Stimulated activated CD8-positive, alpha-beta memory T cell treated with anti-CD3 and anti-CD28 coated beads, Interleukin-12 subunit alpha, Interleukin-12 subunit beta, amount 100 ng/mL, for 24 hours (primary cell): Measurements from ENCODE around the gene AUTS2.

Experiments used
- DNase-seq: peaks from one replicate; pipeline ENCODE4 v3.0.0-alpha.2; 2020; ENCODE audit errors: extremely low read depth

AUTS2 gene

DNA sequence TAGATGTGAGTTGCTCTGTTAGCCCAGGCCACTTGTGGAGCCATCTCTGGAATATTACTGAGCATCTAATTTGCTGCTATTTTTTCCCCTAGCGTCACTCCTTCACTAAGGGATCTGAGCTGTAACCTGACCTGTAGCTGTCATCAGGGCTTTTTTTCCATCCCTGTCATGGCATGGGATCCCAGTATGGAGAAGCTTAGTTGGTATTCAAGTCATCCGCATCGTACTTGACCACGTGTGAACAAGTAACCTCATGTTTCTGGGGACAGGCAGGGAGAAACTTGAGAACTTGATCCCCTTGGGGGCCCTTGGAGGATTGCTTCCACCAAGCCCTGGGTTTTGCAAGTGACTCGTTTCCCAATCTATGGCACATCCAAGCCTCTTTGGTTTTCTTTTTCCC is 1059.3 kb downstream of the AUTS2 start:
- DNase-seq = no peak

DNA sequence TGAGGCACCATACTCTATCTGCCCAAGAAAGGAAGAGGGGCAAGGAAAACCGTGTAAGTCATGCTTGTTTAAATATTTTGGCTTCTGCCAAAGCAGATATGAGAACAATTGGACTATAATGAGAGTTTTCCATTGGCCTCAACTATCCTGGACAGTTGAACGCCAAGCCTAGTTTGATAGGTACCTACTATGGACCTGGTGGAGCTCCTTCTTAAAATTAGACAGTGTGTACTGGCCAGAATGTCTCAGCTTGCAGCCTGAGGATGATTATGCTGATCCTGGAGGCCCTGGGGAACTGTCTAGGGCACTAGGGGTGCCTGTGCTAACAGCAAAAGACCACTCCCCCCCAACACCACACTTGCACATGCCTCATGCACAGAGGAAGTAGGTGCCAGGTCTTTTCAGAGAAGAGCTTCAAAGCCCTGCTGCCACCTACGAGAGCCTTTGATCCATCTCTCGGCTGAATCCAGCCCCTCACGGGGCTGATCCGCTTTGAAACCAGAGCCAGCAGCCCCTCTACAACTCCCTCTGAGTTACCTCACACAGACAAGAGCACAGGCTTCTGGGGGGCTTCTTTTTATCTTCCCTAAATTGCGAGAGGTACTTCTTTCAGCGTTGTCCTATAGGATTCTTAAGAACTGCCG is 1059.8 kb downstream of the AUTS2 start:
- no peak for DNase-seq

DNA sequence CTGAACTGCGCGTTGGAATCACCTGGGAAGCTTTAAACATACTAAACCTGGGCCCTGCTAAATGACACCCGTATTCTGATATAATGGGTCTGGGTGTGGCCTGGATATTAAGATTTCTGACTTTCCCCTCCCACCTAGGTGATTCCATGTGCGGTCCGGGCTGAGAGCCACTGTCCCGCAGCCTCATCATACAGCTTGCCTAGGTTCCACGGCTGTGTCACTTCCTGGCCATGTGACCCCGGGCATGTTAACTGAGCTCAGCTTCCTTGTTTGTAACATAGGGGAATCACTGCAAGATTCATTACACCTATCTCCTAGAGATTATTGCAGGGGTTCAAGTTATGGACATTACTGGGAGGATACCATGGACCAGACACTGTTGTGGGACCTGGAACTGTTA is 1061.0 kb downstream of the AUTS2 start:
- no peak for DNase-seq

DNA sequence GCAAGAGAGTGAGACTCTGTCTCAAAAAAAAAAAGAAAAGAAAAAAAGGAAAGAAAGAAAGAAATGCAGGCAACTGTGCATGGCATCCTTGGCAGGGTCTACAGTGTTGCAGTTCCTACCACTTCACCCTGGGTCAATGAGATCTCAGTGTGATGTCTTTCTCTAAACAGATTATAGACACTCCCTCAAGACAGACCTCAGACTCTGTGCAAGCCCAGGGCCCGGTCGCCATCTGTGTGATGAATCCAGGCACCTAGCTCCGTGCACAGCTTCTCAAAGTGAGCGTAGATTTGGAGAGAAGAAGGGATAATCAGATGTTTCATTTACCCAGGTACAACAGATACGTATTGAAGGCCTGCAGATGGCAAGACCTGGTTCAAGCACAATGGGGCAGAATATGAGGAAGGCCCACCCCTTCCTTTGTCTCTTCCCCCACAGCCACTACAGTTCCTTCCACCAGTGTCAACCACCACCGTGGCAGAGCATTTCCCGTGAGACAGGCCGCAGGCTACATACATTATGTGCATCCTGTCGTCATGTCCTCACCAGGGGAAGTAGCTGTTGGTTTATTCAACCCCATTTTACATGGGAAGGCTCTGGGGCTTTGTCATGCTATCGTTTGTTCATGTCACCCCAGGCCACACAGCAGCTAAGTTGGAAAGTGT is 1062.0 kb downstream of the AUTS2 start:
- DNase-seq = no peak

DNA sequence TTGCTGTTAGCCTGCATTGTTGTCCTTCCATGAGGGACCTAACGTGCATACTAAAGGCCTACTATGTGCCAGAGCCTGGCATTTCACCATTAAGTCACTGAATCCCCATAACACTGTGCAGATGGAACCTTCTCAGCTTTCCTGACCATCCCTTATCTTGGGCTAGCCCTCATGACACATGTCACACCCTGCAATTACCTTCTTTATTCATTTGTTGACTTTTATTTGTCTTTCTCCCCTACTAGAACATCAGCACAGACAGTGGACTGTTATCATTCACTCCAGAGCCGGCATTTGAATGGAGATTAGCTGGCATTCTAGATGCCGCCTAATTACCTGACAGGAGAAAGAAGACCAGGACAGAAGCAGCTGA is 1062.5 kb downstream of the AUTS2 start:
- no peak for DNase-seq

DNA sequence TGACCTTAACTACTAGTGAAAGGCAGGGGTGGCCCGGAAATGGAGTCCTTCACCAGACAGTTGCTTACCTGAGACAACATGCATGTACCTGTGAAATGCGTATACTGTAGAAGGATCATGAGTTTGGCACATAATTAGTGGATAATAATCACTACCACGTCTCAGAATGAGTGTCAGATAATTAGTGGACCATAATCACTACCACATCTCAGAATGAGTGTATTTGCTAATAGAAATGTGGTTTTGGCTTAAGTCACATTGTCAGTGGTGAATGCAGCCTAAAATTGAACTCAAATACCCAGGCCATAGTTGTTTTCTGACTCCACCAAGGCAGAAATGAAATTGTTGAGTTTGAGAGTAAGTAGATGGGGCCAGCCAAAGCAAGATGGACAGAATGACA is 1065.4 kb downstream of the AUTS2 start:
- DNase-seq = no peak

DNA sequence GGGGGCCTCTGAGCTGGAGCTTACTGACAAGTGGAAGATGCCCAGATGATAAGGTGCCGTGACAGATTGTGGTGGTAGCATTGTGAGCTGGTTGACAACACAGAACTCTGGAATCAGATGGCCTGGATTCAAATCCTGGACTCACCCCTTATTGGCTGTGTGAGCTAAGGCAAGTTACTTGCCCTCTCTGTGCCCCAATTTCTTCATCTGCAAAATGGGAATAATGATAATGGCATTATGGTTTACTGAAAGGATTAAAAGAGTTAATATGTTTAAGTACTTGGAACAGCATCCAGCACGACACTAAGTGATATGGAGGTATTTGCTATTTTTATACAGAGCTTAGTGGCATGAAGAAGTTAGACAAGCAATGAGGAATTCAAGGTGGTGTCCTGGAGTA is 1067.7 kb downstream of the AUTS2 start:
- DNase-seq = no peak

DNA sequence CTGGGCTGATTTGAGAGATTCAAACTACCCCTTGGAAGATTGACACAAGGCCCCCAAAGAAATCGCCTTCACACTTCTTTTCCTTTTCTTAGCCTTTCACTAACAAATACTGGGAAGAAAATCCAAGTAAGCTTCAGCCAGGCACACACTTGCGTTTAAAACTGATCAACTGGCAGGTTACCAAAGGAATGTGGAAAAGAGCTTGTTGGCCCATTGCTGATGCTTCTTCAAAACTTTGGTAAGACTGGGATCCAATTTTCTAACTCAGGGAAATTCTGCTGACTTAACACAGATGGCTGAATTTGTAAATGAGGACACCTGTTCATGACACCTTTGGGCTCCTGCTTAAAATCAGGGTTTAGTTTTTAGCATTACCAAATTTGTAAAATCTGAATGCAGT is 1069.1 kb downstream of the AUTS2 start:
- DNase-seq = no peak

DNA sequence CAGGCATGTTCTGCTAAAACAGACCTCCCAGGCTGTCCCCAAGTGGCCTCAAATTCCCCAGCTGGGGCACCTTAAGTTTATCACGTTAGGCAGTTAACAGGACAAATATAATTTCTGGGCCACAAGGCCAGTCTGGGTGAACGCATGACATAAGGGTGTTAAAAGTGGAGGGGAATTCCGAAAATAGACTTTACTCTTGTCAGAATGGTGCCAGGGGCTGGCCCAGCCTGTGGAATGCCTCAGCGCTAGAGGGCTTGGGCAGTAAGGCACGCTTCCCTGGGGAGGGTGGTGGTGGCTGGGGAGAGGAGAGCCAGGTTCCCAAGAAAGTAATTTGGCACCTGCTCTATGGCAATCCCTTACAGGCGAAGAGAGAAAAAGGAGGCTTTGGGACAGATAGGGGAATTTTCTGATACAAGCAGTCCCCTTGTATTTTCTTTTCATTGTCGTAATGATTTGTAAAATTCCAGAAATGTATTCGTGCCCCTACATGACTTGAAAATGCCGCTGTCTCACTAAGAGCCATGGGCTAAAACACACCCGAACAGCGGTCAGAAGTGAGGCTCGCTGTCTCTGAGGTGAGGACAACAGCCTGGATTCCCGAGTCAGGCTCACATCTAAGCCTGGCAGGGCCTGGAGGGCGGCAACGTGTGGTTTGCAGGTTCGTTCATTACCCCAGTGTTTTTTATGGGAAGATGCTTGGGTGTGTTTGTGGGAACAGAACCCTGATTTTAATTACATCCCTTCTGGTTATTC is 1070.5 kb downstream of the AUTS2 start:
- DNase-seq = no peak

DNA sequence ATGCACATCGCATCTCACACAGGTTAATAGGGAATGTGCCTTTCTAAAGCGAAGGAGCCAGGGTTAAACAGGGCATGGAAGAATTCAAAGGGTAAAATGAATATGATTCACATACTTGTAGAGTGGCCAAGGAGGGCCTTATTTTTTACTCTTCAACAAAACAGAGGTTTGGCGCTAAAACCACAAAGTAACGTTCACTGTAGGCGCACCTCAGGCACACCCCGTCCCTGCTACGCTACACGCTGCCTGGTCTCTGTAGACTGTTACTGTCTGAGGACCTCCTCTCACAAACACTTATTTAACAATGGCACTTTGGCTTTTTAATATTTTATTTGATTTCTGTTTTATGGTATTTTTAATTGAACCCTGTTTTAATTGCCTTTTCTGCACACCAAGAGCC is 1071.6 kb downstream of the AUTS2 start:
- DNase-seq = no peak

DNA sequence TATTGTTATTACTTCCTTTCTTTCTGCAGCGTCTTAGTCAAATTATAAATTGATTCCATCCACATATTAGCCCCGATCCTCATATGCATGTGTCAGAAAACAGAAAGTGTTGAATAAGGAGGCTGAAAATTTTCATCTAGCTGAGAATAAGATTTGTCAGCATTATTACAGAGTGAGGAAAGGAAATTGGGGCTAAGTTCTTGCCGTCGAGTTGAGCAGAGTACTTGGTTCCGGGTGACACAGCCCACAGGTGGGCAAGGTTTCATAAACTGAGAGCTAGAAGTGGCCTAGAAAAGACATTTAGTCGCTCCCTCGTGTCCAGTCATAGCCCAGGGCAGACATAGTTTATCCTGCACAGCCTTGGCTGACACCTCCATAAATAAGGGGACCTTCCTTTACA is 1072.0 kb downstream of the AUTS2 start:
- DNase-seq = no peak

DNA sequence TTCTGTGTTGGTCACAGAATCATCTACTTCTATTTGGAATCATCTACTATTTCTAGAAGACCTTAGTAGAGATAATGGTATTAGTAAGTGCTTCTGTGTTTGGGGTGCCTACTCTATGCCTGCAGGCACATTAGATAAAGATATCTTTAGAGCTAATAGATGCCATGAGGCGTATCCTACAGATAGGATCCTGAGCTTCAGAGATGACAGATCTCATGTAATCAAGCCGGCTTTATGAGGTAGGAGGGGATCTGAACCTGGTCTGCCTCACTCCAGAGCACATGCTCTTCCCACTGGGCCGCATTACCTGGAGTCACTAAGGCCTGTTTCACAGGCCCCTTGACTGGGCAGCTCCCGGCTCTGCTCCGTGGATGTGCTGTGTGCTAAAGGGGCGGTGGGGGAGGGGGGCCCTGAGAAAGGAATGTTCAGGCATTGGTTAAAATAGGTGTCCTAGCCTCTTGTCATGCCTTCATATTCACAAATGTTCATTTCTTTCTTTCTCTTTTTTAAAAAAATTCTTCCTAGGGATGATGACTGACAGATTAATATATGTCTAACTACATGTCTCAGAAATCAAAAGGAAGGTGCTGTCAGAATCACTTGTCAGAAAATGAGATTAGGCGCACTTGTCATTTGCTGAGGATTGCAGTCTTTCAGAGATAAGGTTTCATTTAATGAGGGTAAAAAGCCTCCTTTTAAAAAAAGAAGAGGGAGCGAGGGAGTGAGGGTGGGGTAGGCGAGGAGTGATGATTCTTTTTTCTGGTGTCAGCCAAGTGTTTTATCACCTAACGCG is 1075.7 kb downstream of the AUTS2 start:
- DNase-seq = no peak

DNA sequence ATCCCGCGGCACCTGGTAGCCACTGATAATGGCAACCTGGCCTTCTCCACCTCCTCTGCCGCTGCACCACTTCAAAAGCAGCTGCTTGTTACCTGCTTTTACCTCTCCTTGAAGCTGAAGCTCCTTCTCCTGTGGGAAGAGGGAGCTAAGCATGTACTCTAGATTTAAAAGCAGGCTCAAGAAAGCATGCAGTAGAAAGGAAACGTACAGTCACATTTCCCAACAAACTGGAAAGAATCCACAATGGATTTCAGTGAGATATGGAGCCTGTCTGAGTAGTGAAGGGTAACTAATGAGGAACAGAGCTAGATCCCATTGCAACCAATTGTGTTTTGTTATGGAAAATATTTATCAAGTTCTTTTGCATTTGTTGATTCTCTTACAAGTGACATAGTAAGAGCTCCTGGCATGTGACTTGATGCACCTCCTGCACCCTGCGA is 1076.3 kb downstream of the AUTS2 start:
- no peak for DNase-seq

DNA sequence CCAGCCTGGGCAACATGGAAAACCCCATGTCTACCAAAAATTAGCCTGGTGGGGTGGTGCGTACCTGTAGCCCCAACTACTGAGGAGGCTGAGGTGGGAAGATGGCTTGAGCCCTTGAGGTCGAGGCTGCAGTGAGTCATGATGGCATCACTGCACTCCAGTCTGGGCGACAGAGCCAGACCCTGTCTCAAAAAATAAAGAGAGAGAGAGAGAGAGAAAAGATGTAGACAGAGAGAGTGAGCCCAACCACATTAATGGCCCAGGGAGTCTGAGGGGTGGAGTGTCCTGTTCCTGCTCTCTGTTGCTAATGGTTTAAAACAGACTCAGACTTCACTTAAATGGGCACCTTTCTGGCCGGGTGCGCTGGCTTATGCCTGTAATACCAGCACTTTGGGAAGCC is 1078.0 kb downstream of the AUTS2 start:
- DNase-seq = no peak

DNA sequence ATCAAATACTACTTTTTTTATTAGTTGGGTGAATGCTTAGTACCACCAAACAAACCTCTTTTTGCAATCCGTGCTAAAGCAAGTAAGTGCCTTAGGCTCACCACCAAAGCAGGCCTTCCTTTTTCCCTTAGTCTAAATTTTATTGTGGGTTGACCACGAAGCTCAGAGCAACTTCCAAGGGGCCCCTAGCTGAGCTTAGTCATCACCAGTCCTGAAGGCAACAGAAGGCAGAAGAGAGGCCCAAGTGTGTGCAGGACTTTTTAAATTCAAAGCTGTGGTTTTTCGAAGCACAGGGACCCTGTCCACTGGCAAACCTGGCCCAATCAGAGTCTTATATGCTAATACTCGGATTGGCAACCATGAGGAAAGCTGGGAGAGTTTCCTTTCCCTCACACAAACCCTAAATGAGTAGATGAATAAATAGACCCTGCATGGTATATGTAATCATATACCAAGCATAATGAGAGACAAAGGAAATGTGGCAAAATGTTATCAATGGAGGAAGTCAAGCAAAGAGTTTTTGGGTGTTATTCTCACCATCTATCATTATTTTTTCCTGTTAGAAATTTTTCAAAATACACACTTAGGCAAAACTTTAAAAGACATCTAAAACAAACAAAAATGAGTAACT is 1080.5 kb downstream of the AUTS2 start:
- DNase-seq = no peak

DNA sequence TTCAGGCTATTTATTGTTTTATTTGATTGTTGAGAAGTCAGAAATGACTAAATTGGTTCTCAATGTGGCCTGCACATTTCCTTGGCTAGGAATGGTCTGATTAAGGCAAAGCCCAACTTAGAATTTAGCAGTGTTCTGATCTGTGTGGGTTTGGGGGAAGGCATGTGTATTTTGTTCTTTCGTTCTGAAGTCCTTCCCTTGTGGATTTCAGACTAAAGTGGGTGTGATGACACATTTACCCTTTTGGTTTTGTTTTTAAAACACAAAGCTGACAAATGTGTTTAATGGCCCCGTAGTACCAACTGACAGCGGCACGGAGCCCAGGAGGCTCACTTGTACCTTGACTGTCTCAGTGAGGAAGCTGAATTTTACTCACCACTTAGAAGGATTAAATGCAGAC is 1081.4 kb downstream of the AUTS2 start:
- no peak for DNase-seq

DNA sequence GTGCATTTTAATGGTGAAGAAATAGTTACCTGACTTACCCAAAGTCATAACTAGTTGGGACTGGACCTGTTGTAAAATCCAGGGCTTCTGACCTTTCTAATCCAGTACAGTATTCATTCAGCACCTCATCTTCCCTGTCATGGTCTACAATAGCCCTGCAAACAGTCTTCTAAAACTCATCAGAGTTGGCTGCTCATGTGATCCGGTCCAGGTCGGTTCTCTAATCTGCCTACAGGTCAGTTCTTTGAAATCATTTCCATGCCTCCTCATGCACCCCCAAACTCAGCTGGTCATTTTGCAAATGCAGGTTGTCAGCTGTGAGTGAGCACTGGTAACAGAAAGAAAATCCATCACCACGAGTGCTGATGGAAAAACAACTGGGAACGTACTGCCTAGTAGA is 1082.0 kb downstream of the AUTS2 start:
- DNase-seq = no peak

DNA sequence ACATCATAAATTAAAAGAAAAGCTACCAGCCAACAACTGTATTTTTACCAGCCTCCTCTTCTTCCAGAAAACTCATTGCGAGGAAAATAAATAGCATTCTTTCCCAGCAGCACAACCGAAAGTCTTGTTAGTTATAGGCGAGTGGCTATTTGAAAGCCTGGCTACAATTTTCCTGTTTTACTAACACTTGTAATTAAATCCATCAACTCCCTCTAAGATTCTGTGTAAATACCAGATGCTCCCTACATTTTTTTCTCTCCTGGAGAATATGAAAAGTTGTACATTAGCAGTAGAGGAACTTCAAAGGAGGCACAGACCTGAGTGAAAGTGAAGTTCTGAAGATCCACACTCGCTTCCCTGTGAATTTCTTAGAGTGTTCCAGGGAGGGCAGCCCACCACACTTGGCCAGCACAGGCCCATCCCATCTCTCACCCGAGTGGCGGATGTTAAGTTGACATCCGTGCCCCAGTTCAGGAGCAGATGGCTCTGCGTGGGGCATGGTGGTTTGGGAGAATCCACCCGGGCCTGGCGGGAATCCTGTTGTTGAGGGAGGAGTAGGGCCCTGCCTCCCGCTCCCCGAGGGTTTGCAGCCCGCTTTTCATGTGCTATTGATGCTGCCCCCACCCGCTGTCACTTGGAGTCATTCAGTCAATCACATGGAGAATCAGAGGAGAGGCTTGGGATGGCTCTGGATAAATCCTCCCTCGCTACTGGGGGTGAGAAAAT is 1082.6 kb downstream of the AUTS2 start:
- DNase-seq = no peak

DNA sequence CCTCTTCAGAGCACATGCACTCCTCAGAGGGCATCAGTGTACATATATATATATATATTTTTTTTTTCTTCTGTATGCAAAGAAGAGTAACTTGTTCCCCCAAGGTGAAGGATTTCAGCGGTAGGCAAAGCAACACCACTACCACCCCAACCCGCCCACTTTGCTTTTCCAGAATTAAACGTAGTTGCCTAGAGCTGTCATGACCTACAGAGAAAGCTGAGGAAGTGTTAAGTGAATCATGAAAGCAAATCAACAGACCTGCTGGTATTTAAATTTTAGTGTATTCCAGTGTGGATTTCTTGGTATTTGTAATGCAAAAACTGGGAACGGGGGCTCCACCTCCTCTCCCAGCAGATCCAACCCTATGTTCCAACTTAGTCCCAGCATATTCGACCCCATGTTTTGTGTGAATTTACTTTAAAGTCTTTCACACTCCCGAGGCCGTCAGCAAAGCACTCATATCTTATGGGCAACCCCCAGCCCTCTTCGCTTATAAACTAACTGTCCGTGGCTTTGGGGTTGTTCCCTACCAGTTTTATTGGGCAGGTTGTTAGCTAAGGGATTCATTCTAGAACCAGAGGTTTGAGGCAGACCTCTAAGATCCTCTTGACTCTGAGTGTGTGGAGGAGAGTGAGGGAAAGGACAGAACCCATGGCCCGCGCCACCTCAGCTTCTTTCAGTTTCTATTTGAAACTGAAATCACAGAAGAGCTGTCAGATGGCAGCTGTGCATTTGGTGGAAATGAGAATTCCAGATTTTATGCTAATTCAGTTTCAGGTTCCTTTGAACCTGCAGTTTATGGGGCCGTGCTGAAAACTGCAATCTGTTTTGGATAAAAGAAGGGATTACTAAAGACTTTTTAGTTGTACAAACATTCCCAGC is 1083.4 kb downstream of the AUTS2 start:
- DNase-seq = no peak

DNA sequence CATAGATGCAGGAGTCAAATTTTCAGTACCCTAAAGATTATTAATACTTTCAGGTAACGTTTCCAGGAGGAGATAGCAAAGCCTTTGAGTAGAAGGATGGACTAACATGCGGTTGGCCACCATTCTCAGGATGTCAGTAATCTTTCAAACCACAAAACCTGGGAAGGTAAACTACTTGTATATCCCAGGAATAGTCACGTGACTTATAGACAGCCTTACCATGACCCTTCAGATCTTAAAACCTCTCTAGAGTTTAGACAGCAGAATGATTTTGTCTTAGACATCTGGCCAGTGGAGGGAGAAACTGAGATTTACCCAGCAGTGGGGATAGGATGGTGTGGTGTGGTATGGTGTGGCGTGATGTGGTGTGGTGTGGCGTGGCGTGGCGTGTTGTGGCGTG is 1085.9 kb downstream of the AUTS2 start:
- no peak for DNase-seq
